Activated CD4-positive, alpha-beta T cell treated with anti-CD3 and anti-CD28 coated beads, Interleukin-2, amount 50 U/mL, for 1 hour (primary cell): Measurements from ENCODE around the gene CEACAM3.
"Not testable (repeated sequence)": the region's sequence is repeated elsewhere in the genome, so short reads cannot be mapped to it uniquely, and the experiment has no call there.

Experiments
- DNase-seq: peaks from one replicate; pipeline ENCODE4 v3.0.0-alpha.2; 2020

Gene CEACAM3

GRCh38 chr19:41796362-41796761 lies at the start of gene CEACAM3:
CEACAM3 (plus strand) TSS chr19:41796587; CDS start chr19:41796678, 91 bp downstream.
- no peak for DNase-seq

GRCh38 chr19:41746593-41747227 lies 49.7 kb upstream of the CEACAM3 start:
- DNase-seq = peak; percentile 27

- no peak for DNase-seq
Measured at GRCh38 chr19:41748012-41748411, 48.4 kb upstream of the CEACAM3 start.

GRCh38 chr19:41750248-41751134 lies 45.9 kb upstream of the CEACAM3 start:
- not testable (repeated sequence) for DNase-seq

- peak; percentile 79 for DNase-seq
Measured at GRCh38 chr19:41753159-41753558, 43.2 kb upstream of the CEACAM3 start.

- DNase-seq = peak; percentile 68
Measured at GRCh38 chr19:41753936-41754529, 42.4 kb upstream of the CEACAM3 start.

- DNase-seq = no peak
Measured at GRCh38 chr19:41755328-41755913, 41.0 kb upstream of the CEACAM3 start, which contains the start of gene CEACAM6. CEACAM6 (plus strand) TSS chr19:41755530; CDS start chr19:41755639, 109 bp downstream.

- no peak for DNase-seq
Measured at GRCh38 chr19:41758846-41759245, 37.5 kb upstream of the CEACAM3 start.

GRCh38 chr19:41767115-41767514 lies 29.3 kb upstream of the CEACAM3 start:
- DNase-seq = no peak

- DNase-seq = not testable (repeated sequence)
Measured at GRCh38 chr19:41768105-41768504, 28.3 kb upstream of the CEACAM3 start.

- no peak for DNase-seq
Measured at GRCh38 chr19:41769608-41770007, 26.8 kb upstream of the CEACAM3 start.

- DNase-seq = no peak
Measured at GRCh38 chr19:41771410-41771809, 25.0 kb upstream of the CEACAM3 start.

- peak; percentile 47 for DNase-seq
Measured at GRCh38 chr19:41774515-41774980, 21.8 kb upstream of the CEACAM3 start.

- DNase-seq = no peak
Measured at GRCh38 chr19:41776700-41777099, 19.7 kb upstream of the CEACAM3 start.

GRCh38 chr19:41783612-41784011 lies 12.8 kb upstream of the CEACAM3 start:
- no peak for DNase-seq

GRCh38 chr19:41784312-41784711 lies 12.1 kb upstream of the CEACAM3 start:
- DNase-seq = no peak

GRCh38 chr19:41784743-41785142 lies 11.6 kb upstream of the CEACAM3 start:
- no peak for DNase-seq

GRCh38 chr19:41785653-41786052 lies 10.7 kb upstream of the CEACAM3 start:
- peak; percentile 65 for DNase-seq

- no peak for DNase-seq
Measured at GRCh38 chr19:41787055-41787454, 9.3 kb upstream of the CEACAM3 start.

GRCh38 chr19:41788518-41788917 lies 7.9 kb upstream of the CEACAM3 start:
- DNase-seq = not testable (repeated sequence)

GRCh38 chr19:41789053-41789452 lies 7.3 kb upstream of the CEACAM3 start:
- DNase-seq = not testable (repeated sequence)

GRCh38 chr19:41792513-41793413 lies 3.6 kb upstream of the CEACAM3 start:
- peak; percentile 41 for DNase-seq
